NCI-H187 (cell line): ENCODE results near the gene NPTX2.
"Not testable (repeated sequence)": the region's sequence is repeated elsewhere in the genome, so short reads cannot be mapped to it uniquely, and the experiment has no call there.

ENCODE experiments used
- DNase-seq, 2 experiments: peaks; one replicate each; lab custom pipeline; 2025; lab: John Stamatoyannopoulos, UW

NPTX2 gene, protein sequence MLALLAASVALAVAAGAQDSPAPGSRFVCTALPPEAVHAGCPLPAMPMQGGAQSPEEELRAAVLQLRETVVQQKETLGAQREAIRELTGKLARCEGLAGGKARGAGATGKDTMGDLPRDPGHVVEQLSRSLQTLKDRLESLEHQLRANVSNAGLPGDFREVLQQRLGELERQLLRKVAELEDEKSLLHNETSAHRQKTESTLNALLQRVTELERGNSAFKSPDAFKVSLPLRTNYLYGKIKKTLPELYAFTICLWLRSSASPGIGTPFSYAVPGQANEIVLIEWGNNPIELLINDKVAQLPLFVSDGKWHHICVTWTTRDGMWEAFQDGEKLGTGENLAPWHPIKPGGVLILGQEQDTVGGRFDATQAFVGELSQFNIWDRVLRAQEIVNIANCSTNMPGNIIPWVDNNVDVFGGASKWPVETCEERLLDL

GRCh38 chr7:98617051-98617959 lies at the start of gene NPTX2:
Gene NPTX2, plus strand, starts transcription at chr7:98617285. Its CDS starts 177 bp downstream, at chr7:98617462.
- DNase-seq: peak; percentile 71 to 92

DNA sequence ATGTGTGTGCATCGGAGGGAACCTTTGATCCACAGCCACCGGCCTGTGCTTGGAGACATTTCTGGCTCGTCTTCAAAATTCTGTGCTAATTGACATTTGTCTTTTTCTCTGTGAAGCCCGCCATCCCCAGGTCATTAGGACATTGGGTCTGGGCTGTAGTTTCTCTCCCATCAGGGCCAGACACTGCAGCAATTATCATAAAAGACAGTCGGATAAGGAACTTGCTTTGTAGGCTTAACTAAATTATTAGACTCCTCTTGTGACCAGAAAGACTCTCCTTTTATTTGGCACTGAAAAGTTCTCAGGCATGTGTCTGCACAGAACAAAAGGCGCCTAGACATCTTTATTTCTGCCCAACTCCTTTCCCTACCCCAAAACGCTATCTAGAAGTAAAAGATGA lies 49.1 kb upstream of the NPTX2 start:
- DNase-seq: no peak

DNA sequence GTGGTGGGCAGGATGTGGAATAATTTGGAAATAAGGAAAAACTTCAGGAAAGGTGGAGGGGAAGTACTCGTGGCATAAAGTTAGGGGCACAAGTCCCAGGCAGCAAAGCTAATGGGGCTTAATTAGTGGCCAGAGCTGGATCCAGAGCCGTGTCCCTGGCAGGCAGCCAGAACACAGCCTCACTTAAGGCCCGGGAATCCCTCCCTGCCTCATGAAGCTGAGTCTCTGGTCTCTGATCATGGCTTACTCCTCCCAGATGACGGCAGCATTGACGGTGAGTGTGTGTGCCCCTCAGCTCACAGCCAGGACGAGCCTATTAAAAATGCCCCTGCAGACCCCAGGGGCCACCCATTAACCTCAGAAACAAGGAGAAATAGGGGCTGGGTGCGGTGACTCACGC lies 48.2 kb upstream of the NPTX2 start:
- DNase-seq: no peak

GRCh38 chr7:98569691-98570337 lies 47.3 kb upstream of the NPTX2 start:
- no peak for DNase-seq

DNA sequence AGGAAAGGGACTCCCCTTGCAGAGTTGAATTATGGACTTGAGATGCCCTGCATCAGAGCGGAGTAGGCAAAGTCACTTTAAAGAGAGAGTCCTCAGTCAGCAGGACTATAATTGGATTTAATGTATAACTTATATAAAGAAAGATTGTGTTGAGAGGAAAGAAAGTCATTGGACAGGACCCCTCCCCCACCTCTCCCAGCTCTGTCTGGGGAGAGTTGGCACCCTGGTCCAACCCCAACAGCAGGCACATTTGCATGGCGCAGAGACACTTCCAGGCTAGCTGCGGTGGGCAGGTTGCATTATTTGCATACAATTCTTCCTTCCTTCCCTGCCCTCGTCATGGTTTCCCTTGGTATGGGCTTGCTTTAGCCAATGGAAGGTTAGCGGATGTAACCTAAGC lies 46.1 kb upstream of the NPTX2 start:
- no peak for DNase-seq

- DNase-seq: no peak
Measured at GRCh38 chr7:98571986-98572385, 45.1 kb upstream of the NPTX2 start.

GRCh38 chr7:98572716-98573115 lies 44.4 kb upstream of the NPTX2 start:
- not testable (repeated sequence) for DNase-seq

DNA sequence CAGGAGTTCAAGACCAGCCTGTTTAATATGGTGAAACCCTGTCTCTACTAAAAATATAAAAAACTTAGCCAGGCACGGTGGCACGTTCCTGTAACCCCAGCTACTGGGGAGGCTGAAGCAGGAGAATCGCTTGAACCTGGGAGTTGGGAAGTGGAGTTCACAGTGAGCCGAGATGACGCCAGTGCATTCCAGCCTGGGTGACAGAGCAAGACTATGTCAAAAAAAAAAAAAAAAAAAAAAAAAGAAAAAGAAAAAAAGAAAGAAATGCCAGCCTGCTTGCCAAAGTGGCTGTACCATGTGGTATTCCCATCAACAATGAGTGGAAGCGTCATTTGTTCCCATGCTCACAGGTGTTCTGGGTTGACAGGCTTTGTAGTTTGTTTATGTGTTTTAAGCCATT lies 43.3 kb upstream of the NPTX2 start:
- no peak for DNase-seq

- DNase-seq: no peak
Measured at GRCh38 chr7:98575878-98576277, 41.2 kb upstream of the NPTX2 start.

GRCh38 chr7:98584830-98585229 lies 32.3 kb upstream of the NPTX2 start:
- DNase-seq: no peak

DNA sequence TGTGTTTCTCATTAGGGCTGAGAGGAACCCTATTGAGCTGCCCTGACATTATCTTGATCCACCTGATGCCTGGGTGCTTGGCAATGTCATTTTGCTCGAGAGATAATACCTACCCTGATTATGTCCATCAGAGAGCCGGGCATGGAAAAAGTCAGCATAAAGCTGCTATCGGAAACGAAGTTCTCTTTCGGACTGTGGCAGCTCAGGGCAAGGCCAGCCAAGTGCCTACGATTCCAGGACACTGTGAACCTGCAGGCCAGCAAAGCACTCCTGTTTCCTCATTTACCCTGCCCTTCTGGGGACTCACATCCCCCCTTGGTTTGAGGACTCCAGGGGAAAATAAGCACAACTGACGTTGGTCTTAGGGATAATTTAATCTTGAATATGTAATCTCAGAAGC lies 25.2 kb upstream of the NPTX2 start:
- no peak for DNase-seq

DNA sequence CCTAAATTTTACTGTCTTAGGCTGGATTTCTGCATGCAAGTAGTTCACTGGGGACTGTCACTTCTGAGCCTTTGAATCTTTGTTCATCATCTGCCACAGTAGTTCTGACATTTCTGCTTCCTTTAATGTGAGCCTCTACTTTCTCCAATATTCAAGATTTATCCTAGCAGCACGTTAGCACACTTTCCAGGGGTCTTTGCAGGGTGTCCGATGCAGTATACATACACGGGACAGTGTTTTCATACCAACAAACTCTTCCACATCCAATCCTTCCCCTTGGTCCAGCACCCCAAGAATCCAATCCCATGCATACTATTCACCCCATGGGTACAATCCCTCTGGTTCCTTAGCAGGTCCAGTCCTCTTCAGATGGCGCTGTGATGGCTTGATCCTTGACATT lies 22.7 kb upstream of the NPTX2 start:
- DNase-seq: no peak

- DNase-seq: no peak
Measured at GRCh38 chr7:98594787-98595186, 22.3 kb upstream of the NPTX2 start.

DNA sequence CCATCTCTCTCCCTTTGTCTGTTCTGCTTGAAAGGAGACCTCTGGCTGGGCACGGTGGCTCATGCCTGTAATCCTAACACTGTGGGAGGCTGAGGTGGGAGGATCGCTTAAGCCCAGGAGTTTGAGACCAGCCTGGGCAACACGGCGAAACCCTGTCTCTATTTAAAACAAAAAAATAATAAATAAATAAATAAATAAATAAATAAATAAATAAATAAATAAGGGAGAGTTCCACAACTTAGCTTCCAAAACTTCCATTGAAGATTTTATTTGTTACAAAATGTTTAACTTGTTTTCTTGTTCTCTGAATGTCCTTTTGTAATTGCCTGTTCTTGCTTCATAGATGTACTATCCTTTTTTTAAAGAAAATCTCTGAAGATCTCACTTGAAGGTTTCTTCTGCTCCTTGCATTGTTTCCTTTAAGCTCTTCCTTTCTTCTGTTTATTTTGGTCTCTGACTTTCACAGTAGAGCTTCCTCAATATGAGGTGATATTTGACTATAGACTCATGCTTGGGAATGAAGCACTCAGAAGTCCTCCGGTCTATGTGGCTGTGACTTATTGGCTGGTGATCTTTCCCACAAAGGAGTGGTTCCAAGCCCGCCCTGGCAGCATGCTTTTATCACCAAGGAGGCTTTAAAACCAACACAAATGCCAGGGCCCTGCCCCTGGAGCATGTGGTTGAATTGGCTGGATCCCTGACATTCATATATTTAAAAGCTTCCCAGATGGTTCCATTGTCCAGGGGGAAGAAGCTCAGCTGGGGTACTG lies 18.1 kb upstream of the NPTX2 start:
- no peak for DNase-seq

- DNase-seq: no peak
Measured at GRCh38 chr7:98599886-98600285, 17.2 kb upstream of the NPTX2 start.

- DNase-seq: no peak
Measured at GRCh38 chr7:98602755-98603398, 14.2 kb upstream of the NPTX2 start.

- DNase-seq: no peak
Measured at GRCh38 chr7:98603399-98603788, 13.7 kb upstream of the NPTX2 start.

GRCh38 chr7:98613601-98614425 lies 3.3 kb upstream of the NPTX2 start:
- DNase-seq: no peak

- DNase-seq: no peak
Measured at GRCh38 chr7:98616381-98617050, 569 bp upstream of the NPTX2 start.

GRCh38 chr7:98617960-98618418 lies 904 bp downstream of the NPTX2 start:
- no peak for DNase-seq
